ENCODE measurements around the gene GPAT3.
A peak's percentile ranks its signal among the peaks of the same experiment; 100 is the strongest.
"Not testable (repeated sequence)": the region's sequence is repeated elsewhere in the genome, so short reads cannot be mapped to it uniquely, and the experiment has no call there.

Gene GPAT3

GRCh38 chr4:83535520-83536361 lies at the start of gene GPAT3:
GPAT3 (plus strand) TSS chr4:83536108; CDS start chr4:83536623, 515 bp downstream.
- no peak for DNase-seq

DNA sequence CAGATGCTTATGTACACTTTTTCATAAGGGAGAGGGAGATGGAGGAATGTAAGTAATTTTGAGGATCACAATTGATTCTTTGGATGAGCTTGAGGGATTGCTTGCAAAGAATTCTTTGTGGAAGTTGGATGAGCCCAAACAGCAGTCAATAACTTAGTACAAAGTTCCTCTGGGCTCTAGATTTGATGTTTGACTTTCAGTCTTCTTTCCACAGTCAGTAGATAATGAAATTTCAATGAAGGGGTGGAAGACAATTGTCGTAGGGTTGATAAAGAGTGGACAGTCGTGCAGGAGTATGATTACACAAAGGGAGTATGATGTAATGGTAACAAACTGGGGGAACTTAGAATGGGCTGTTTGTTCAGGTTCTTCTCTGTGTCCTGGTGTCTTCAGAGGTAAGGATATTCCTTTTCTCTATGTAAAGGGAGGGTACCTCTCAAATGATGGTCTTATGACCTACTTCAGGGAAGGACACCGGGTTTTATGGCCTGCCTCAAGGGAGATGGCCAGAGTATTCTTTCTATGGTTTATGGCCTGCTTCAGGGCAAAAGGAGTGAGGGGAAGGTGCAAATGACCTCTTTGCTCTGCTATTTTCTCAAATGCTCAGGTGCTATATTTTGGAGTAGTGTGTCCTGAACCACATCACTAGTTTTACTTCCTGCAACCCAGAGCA lies 49.3 kb upstream of the GPAT3 start:
- no peak for DNase-seq

GRCh38 chr4:83489711-83490326 lies 46.1 kb upstream of the GPAT3 start:
- DNase-seq = no peak

DNA sequence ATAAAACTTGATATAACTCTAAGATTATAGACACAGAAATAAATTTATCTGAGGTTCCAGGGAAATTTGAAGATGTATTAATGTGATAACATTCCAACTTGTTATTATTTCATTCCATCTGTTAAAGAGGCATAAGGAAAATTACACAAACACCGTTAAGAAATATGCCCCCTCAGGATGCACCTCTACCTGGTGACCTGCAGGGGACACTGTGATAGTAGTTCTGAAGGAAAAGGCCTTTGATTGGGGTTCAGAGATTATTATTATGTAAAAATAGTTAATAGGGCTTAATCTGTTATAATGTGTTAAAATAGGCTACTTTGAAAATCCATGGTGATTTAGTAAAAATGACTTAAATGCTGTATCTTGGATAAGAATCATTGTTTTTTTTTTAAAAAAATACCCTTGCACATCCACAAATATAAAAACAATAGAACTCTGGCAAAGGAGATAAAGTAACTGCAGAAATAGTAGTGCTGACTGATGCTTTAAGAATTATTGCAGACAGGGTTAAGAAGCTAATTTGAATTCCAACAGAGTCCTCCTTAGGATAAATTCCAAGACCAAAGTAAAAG lies 44.9 kb upstream of the GPAT3 start:
- DNase-seq = no peak

DNA sequence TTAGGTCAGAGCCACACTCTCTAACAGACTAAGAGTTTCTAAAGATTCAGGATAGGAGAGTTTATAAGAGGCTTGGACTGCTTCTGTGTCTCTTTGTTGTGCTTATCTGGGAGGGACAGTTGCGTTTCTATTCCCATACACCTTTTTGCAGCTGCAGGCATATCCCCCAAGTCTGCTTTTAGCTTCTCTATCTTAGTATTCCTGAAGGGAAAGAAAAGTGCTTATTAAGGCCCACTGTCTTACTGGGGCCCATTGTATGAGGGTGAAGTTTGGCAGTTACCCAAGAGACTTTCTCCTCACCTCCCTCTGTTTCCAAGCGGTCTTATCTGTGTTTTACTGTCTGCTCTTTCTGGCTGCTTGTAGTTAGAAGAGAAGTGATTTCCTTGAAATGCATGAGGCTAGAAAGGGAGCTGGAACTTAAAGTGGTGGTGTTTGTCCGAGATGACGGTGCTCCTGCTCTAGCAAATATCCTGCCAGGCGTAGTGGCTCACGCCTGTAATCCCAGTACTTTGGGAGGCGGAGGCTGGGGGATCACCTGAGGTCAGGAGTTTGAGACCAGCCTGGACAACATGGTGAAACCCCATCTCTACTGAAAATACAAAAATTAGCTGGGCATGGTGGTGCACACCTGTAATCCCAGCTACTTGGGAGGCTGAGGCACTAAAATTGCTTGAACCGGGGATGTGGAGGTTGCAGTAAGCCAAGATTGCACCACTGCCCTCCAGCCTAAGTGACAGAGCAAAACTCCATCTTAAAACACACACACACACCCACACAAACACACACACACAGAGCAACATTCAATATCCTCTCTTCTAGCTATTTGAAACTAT lies 39.6 kb upstream of the GPAT3 start:
- not testable (repeated sequence) for DNase-seq

GRCh38 chr4:83498187-83498586 lies 37.7 kb upstream of the GPAT3 start:
- no peak for DNase-seq

- not testable (repeated sequence) for DNase-seq
Measured at GRCh38 chr4:83501671-83502070, 34.2 kb upstream of the GPAT3 start.

- no peak for DNase-seq
Measured at GRCh38 chr4:83503974-83504373, 31.9 kb upstream of the GPAT3 start.

DNA sequence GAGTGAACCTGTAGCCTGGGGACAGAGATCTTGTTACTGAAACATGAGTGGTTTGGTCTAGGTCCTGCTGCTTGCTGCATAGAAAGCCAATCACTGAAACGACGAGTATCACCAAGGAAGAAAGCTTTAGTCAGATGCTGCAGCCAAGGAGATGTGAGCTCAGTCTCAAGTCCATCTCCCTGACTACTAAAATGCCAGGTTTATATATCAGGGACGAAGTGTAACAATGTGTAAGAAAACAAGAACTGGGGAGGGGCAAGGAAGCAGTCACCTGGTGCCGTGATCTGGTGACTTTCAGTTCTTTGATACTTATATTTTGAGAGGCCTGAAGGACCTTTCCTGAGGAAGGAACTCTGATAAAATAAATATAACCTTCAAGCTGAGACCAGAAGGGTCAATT lies 31.4 kb upstream of the GPAT3 start:
- DNase-seq = no peak

- no peak for DNase-seq
Measured at GRCh38 chr4:83504996-83505395, 30.9 kb upstream of the GPAT3 start.

DNA sequence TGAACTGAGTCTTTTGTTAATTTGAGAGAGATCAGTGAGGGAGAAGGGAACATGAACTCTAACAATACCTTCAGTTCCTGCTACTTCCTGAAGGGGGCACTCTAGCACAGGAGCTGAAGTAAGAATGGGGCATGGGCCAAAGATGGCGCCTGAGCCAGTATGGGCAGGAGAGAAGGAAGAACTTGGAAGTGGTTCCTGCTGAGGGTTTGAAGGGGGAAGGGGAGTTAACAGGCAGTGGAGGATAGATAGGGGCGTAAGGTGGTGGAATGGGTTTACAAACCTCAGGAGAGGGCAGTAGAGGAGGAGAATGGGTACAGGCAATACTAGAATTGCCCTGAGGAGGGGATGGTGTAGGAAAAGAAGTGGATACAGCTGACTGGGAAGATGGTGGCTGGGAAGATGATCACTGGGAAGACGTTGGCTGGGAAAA lies 26.7 kb upstream of the GPAT3 start:
- peak; percentile 8 for DNase-seq

DNA sequence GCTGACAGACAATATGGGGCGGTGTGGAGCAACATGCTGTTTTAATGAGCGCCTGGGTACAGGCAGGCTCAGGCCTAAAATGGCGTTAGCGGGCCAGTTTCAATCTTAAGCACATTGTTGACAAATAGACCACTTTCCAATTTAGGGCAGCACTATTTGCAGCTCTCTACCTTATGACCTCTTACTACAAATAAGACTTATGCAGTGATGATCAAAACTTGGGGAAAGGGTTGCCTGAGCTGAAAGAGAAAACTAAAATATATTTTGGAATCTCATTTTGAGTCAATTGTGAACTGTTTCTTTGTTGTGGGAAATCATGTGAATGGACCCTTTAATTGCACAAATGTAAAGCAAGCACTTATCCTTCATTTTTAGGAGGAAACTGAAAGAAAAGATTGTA lies 25.5 kb upstream of the GPAT3 start:
- no peak for DNase-seq

DNA sequence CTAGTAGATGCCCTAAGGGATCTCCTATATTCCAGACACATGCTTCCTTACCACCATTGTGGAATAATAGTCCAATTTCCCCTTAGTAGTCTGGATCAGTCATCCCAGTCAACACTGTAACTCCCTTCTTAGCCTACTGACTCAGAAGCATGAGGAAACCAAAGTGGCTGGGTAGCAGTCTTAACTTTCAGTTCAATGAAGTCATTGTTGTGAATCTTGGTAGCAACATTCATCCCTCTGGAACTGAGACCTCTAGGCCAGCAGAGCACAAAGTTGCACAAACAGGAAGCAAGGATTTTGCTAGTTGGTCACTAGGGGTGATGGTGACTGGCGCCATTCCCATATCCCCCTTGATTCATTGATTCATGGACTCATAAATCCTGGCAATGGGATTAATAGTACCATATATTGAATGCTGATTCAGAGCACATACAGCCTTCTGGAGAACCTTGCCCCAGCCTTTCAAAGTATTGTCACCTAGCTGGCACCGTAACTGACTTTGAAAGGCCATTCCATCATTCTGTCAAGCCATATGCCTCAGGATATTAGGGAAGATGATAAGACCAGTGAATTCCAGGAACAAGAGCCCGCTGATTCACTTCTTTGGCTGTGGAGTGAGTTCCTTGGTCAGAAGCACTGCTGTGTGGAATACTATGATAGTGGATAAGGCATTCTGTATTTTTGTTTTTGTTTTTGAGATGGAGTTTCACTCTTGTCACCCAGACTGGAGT lies 19.7 kb upstream of the GPAT3 start:
- DNase-seq = no peak

DNA sequence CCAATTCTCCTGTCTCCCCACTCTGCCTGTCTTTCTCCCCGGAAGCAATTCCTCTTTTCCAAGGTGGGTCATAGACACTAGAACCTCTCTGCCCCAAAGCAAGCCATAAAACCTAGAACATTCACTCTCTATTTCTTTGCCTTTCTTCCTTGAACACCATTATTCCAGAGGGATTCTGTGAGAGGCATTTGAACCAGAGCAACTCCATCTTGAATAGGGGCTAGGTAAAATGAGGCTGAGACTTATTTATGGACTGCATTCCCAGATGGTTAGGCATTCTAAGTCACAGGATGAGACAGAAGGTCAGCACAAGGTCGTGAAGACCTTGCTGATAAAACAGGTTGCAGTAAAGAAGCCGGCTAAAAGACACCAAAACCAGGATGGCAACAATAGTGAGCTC lies 13.7 kb upstream of the GPAT3 start:
- DNase-seq = no peak

- DNase-seq = no peak
Measured at GRCh38 chr4:83527671-83528070, 8.2 kb upstream of the GPAT3 start.

- DNase-seq = no peak
Measured at GRCh38 chr4:83536362-83537272, 709 bp downstream of the GPAT3 start.

- DNase-seq = no peak
Measured at GRCh38 chr4:83542225-83542624, 6.3 kb downstream of the GPAT3 start.

DNA sequence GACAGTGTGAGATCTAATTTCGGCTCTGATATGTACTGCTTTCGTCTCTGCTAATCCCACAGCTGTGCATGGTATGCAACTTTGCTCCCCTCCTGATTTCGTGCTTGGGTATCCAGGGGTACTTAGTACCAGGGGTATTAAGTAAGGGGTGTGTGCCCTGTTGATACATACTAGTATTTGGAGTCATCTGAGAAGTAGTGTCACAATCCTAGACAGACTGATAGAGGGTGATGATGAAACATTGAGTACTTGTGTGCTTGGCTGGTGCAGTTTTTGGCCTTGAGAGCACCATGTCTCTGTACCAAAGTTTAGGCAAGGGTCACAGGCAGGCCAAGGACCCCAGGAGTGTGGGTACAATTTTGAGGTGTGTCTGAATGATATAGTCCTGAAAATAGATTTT lies 10.9 kb downstream of the GPAT3 start:
- no peak for DNase-seq

GRCh38 chr4:83548151-83548905 lies 12.4 kb downstream of the GPAT3 start:
- peak; percentile 82 for DNase-seq

GRCh38 chr4:83552083-83552482 lies 16.2 kb downstream of the GPAT3 start:
- DNase-seq = peak; percentile 51
